LNCAP (cell line): ENCODE data around the gene PRSS16.

Experiments used
- TF ChIP-seq, protein P1 (sequence below): fragments of 450-650 bp; IDR thresholded peaks from 2 replicates; pipeline ENCODE4 v1.5.1; 2017; ENCODE audit warnings: mild to moderate bottlenecking

PRSS16 gene

DNA sequence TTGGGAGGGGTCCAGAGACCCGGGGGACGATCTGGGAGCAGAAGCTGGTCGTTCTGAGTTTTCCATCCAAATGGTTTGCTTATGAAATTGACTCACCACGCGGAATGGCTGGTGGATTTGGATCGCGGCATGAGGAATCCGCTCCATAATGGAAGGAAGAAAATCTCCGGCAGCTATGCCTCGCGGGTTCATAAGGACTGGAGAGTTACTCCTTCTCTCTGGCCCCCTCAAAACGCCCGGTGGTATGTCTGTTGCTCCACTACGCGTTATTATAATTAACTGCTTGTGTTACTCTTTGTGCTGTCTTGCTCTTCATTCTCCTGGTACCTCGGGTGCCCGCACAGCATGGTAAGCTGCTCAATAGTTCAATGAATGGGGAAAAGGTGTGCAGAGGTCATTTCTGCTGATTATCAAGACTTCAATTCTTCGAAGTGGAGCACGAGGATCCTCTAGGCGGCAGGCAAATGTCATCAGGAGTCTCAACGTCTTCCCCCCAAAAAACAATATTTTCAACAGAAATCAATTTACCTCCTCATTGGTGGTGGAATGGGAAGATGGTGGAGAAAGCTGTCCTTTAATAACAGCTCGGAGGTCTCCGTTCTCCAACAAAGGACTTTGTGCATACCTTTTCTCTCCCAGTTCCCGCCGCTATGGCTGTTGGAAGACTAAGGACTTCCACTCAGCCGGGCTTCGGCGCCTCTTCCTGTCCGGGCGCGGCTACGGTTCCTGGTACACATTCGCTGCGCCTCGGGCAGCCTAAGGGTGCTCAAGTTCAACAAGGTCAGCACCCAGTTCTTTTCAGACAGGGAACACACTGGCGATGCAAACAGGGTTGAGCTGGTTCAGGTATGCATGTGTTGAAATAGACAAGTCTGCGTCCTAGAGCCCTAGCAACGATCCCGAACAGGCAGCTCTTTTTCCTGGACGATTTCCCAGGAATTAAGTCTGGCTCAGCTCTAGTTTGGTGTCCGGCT lies 9.2 kb upstream of the PRSS16 start:
- TF ChIP-seq, protein P1, sequence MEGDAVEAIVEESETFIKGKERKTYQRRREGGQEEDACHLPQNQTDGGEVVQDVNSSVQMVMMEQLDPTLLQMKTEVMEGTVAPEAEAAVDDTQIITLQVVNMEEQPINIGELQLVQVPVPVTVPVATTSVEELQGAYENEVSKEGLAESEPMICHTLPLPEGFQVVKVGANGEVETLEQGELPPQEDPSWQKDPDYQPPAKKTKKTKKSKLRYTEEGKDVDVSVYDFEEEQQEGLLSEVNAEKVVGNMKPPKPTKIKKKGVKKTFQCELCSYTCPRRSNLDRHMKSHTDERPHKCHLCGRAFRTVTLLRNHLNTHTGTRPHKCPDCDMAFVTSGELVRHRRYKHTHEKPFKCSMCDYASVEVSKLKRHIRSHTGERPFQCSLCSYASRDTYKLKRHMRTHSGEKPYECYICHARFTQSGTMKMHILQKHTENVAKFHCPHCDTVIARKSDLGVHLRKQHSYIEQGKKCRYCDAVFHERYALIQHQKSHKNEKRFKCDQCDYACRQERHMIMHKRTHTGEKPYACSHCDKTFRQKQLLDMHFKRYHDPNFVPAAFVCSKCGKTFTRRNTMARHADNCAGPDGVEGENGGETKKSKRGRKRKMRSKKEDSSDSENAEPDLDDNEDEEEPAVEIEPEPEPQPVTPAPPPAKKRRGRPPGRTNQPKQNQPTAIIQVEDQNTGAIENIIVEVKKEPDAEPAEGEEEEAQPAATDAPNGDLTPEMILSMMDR, result no peak

DNA sequence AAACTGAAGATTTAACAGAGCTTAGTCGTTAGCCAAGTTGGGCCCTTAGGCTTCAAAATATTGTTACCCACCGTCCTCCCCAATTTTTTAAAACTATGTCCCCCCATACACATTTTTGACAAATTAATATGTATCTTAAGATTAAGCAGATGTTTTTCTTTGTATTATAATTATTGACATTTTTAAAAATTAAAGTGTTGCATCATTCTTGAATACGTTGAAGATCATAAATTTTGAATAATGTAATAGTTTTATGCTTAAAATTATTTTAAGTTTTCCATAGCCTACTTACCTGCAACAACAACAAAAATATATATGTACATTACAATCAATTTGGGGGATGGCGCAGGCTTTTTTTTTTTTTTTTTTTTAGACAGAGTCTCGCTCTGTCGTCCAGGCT lies 8.2 kb upstream of the PRSS16 start:
- TF ChIP-seq, protein P1, result no peak

DNA sequence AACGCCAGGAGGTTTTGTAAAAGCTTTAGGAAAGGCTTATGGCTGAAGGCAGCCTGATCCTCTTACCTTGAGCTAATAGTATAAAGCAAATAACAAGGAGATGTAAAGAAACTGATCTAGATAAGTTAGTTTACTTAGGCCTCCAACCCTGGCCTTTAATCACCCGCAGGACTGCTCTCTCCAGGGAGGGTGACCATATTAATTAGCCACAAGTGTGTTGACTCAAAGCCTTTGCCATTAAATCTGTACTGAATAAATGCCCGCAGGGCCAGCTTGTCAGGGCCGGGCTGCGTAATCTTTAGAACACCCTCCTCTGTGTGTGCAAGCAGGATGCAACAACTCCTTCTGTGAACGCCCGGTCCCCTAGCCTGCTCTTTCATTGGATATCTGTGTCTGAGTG lies 6.1 kb upstream of the PRSS16 start:
- TF ChIP-seq, protein P1, result no peak

DNA sequence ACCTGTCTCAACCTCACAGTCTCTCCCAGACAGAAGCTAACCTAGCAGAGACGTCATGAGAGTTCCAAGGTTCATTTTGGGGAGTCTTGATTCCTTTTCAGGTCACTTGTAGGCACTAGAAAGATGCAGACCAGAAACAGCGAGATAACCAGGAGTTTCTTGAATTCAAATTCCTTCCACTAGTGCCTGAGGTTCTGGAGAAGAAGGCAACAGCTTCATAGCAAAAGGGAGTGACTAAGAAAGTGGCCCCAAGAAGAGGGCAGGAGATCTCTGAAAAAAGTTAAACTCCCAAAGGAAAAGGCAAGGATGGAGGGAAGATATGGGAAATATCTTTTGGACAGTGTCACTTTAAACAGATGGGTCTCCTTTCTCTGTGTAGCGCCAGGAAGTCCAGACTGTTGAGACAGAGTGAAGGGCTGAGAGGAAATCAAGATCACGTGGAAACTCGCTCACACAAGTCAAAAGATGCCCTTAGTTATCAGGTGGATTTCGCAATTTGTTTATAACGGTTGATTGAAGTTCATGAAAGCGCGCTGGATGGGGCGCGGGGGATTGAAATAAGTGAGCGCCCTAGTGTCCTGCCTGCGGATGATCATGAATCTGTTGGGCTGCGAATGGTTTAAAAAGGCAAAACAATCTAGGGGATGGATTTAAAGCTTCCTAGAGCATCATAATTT lies 4.8 kb upstream of the PRSS16 start:
- TF ChIP-seq, protein P1, result no peak

DNA sequence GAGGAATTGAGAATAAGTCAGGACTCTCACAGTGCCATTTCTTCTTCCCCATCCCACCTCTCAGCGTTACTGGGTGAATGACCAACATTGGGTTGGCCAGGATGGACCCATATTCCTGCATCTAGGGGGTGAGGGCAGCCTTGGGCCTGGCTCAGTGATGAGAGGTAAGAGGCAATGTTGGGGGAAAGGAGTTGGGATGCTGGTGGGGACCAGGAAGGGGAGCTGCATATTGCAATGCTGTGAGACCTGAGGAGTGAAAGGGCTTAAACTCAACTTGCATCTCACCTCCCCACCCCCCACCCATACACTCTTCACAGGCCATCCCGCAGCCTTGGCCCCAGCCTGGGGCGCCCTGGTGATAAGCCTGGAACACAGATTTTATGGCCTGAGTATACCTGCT lies 1.3 kb downstream of the PRSS16 start:
- TF ChIP-seq, protein P1, result no peak

DNA sequence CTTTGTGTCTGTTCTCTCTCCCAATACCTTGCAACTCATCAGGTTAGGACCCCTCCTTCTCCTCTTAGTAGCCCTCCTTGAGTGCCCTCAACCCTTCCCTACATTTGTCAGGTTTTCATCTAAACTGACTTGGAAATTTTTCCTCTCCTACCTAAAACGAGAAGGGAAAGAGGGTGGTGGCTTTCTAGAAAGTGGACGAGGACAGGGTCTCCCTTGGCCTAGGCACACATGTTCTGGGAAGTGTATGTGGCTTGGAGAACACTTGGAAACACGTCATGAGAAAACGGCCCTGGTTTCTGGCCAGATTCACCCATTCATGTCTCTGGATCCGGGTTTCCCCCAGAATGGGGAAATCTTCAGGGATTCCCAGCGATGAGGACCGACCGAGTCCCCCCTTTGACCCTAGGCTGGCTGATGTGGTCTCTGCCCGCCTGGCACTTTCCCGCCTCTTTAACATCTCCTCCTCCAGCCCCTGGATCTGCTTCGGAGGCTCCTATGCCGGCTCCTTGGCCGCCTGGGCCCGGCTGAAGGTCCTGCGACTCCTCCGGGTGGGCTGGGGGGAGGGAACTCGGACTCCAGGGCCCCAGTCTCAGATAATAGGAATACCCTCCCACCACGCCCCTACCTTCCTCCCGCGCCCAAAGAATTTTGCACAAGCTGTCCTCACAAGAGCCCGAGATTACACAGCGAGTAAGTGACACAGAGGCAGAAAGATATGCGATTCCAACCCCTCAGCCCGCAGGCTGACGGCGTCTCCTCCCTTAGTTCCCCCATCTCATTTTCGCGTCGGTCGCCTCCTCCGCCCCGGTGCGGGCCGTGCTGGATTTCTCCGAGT lies 3.0 kb downstream of the PRSS16 start:
- TF ChIP-seq, protein P1, result no peak

DNA sequence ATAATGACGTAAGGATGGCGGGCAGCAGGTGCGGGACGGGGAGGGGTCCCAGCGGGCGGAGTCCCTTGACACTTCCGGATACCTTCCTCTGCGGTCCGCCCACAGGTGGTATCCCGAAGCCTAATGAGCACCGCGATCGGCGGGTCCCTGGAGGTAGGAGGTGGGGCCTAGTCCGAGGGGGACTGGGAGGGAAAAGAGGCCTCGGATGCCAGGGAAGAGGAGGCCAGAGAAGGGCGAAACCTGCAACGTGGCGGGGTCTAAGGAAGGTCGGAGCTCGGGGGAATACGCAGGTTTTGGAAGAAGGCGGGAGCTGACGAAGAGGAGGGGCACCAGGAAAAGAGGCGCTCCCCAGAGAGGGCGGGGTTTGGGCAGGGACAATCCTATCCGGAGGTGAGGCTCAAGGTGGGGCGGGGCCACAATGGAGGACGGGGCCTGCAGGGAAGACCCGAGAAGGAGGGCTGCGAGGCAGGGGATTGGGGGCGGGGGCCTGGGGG lies 3.7 kb downstream of the PRSS16 start:
- TF ChIP-seq, protein P1, result no peak
